ENCODE measurements around the gene SPTAN1.
"Not testable (repeated sequence)": the region's sequence is repeated elsewhere in the genome, so short reads cannot be mapped to it uniquely, and the experiment has no call there.

Gene SPTAN1

DNA sequence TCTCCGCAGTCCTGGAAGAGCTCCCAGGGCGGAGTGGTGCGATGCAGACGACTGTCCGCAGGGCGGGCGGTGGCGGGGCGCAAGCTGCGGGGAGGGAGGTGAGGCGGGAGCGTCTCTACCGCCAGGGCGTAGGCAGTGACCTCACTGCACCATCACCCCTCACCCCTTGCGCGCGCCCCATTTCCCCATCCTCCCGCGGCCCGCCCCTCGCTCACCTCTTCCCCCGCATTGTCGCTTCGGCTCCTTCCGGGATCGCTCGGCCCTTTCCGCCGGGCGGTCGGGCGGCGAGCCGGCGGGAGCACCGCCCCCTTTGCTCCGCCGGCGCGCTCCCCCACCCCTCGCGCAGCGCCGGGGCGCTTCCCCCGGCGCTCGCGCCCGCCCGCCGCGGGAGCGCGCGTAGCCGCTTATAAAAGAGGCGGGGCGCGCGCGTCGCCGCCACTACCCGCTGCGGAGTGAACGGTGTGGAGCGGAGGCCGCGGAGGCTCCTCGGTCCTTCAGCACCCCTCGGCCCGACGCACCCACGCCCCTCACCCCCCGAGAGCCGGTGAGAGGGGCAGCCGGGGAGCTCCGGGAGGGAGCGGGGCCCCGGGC, at the start of gene SPTAN1:
TSS of gene SPTAN1 (plus strand) at position 435 of the 591 bp plus-strand sequence. CDS start 14,154 bp downstream, outside the sequence.
- peak; percentile 93 for DNase-seq

DNA sequence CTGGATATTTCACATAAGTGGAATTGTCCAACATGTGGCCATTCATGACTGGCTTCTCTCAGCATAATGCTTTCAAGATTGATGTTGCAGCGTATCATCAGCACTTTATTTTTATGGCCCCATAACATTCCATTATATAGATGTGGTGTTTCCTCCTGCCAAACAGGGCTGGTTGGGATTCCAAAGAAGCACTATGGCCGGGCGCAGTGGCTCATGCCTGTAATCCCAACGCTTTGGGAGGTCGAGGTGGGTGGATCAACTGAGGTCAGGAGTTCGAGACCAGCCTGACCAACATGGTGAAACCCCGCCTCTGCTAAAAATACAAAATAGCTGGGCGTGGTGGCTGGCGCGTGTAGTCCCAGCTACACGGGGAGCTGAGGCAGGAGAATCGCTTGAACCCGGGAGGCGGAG, 49.0 kb upstream of the SPTAN1 start:
- DNase-seq, result not testable (repeated sequence)

DNA sequence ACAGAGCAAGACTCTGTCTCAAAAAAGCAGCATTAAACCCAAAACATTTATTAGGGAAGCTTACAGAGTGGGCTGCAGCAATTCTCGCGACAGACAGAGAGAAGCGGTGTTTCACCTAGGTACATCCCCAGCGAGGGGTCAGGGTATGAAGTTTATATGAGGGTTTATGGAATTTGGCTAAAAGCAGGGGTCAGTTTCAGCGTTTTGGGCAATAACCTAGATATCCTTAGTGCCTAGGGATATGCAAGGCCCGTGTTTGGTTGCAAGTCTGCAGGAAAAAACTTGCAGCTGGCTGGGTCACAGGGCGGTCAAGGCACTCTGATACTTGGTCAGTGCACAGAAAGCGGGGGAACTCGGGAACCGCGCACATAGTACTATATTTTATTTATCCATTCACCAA, 48.5 kb upstream of the SPTAN1 start:
- peak; percentile 58 for DNase-seq

DNA sequence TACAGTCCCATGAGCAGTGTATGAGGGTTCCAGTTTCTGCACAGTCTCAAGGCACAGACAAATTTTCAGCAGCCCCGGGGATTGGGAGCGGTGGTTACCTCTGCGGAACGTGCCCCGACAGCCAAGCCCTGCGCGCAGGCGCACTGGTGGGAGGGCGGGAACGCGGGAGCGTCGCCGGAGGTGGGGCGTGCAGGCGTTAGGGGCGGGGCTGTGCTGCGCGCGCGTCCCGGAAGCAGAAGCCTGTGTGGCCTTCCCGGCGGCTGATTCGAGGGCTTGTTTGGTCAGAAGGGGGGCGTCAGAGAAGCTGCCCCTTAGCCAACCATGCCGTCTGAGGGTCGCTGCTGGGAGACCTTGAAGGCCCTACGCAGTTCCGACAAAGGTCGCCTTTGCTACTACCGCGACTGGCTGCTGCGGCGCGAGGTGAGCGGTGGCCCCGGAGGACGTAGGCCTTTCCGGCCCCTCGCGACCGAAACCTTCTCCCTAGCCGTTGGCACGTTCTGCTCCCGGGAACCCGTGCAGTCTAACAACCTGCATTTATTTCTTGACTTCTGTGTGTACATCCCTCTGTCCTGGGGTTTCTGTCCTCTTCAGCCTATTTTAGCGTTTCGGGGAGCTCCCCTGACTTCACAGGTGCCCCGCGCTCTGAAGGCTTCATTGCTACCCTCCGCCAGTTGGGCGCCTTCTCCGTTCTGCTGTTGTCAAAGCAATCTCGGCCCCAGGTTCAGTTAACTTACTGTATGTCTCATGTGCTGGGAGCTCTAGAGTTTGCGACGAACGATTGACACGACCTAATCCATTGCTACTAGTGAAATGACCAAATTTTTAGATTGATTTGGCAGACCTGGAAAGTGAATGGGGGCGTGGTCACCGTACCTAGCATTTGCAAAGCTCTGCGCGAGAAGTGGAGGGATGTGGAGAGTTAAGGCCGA, 47.6 kb upstream of the SPTAN1 start, which contains the start of gene GLE1:
TSS of gene GLE1 (plus strand) at position 235 of the 929 bp plus-strand sequence. CDS start at position 322, 87 bp downstream.
- peak; percentile 97 for DNase-seq

DNA sequence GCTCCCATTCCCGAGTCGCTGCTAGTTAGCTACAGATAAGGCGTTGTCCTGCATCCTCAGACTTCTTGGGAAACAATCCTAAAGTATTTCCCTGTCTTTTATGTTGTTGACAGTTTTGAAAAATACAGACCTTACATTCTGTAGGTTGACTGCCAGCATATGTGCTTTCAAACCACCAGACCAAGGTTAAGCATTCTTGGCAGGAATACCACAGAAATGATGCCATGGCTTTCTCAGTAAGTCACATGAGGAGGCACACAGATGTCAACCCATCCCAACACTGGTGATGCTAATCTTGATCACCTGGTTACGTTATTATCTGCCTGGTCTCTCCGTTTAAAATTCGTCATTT, 47.0 kb upstream of the SPTAN1 start:
- no peak for DNase-seq

DNA sequence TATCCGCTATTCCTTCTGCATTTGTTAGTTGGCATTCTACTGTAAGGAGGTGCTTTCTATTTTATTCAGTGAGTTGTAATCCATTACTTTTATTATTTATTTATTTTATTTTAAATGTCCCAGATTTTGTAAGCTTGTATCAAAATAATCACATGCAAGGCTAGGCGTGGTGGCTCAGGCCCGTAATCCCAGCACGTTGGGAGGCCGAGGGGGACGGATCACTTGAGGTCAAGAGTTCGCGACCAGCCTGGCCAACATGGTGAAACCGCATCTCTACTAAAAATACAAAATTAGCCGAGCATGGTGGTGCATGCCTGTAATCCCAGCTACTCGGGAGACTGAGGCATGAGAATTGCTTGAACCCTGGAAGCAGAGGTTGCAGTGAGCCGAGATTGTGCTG, 46.5 kb upstream of the SPTAN1 start:
- not testable (repeated sequence) for DNase-seq

DNA sequence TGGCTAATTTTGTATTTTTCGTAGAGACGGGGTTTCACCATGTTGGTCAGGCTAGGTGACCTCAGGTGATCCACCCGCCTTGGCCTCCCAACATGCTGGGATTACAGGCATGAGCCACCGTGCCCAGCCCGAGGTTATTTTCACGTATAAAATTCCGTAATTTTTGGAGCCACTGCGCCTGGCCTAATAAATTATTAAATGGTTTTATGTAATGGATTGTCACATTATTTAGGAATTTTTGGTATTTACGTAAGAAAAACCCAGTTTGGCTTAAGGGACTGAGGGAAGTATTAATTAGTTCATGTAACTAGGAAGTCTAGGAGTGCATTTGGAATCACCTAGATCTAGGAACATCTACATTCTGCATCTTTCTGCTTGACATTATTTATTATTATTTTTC, 39.6 kb upstream of the SPTAN1 start:
- no peak for DNase-seq

DNA sequence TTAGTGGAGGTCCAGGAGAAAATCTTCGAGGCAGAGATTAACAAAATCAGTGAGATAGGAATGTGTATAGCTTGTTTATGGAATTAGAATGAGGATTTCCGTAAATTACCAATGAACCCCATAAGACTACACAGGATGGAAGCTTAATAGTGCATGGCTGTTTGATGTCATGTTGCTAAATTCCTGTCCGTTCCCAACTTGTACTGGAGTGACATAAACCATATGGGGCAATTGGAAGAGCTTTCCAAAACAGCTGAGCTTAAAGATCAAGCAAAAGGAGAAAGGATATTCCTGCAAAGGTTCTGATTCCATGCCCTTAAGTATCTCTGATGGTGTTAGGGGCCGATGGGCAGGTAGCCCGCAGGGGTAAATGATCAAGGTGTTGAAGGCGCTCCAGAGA, 30.4 kb upstream of the SPTAN1 start:
- no peak for DNase-seq

DNA sequence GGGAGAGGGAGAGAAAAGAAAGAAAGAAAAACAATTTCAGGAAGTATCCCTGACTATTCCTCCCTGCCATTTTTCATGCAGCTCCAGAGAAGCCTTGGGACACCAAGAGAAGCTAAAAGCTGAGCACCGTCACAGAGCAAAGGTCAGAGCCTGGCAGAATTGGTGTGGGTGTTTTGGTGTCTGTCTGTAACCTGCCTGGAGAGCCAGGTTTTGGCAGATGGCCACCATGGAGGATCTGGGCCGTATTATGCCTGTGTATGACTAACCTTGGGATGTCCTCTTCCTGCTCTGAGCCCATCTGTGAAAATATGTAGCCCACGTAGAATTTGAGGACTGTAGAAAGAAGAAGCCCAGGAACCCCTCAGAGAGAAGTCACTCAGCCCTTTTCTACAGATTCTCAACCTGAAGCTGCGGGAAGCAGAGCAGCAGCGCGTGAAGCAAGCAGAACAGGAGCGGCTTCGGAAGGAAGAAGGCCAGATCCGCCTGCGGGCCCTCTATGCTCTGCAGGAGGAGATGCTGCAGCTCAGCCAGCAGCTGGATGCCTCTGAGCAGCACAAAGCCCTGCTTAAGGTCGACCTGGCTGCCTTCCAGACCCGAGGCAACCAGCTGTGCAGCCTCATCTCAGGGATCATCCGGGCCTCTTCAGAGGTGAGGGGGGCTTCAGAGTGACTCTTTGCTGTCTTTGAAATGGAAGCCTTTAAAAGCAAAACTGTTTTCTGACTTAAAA, 29.0 kb upstream of the SPTAN1 start:
- peak; percentile 68 for DNase-seq

DNA sequence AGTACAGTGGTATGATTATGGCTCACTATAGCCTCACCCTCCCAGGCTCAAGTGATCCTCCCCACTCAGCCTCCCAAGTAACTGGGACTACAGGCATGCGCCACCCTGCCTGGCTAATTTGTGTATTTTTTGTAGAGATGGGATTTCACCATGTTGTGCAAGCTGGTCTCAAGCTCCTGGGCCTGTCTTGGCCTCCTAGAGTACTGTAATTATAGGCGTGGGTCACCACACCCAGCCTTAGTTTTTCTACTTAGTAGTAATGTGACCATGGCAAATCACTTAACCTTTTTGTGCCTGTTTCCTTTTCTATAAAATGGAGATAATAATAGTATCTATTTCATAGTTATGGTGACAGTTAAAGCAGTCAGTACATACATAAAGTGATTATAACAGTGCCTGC, 25.7 kb upstream of the SPTAN1 start:
- DNase-seq, result no peak

DNA sequence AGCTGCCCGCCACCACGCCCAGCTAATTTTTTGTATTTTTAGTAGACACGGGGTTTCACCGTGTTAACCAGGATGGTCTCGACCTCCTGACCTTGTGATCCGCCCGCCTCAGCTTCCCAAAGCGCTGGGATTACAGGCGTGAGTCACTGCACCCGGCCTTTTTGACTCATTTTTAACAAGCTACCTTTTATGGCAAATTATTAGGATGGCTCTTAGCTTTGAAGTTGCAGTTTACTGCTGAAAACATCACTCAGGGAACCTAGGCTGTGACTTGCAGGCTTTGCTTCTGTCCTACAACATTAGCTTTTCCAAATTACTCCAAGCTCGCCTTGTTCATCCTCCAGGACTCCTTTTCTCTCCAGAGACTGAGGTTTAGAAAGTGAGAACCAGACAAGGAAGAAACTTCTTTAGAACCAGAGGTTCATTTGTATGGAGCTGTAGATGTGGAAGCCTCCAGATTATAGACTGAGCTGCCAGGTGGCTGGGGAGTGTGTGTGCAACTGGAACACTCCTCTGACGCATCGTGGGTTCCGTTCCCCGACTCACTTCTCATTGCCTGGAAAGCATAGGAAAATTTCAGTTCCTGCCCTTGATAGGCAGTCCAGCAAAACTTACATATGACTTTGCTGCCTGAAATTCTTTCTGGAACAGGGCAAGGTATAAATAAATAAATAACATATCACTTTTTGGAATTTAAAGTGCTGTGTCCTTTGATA, 23.8 kb upstream of the SPTAN1 start:
- no peak for DNase-seq

DNA sequence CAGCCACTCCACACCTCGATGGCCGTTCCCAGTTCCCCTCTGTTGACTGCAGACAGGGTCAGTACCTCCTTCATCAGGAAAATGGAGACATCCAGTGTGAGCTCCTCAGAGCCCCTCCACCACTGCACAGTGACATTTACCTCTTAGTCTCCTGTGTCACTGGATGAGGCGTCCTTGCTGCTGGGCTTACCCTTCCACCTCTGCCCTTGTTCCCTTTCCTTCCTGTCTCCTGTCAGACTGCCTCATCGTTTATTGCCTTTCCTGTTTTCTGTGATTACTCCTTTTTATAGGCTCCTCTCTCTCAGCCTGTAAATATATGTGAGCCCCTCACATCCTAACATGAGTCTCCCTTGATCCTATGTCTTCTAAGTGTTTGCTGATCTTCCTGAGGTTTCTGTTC, 23.2 kb upstream of the SPTAN1 start:
- DNase-seq, result no peak

DNA sequence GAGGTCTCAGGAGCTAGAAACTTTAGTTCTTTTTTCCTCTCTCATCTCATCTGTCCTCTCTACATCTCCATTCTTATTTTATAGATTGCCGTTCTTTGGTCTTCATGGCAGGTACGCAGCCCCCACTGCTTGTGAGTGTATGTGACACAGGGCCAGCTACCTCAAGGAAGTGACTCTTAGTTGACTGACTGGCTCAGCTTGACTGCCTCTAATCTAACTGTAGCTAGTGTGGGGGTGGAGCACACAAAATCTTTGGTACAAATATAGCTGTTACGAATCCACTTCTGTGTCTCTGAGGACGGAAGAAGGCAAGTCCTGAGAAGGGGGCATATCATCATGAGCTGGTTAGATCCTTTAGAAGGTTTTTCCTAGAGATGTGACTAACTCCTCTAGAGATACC, 19.8 kb upstream of the SPTAN1 start:
- DNase-seq, result no peak

DNA sequence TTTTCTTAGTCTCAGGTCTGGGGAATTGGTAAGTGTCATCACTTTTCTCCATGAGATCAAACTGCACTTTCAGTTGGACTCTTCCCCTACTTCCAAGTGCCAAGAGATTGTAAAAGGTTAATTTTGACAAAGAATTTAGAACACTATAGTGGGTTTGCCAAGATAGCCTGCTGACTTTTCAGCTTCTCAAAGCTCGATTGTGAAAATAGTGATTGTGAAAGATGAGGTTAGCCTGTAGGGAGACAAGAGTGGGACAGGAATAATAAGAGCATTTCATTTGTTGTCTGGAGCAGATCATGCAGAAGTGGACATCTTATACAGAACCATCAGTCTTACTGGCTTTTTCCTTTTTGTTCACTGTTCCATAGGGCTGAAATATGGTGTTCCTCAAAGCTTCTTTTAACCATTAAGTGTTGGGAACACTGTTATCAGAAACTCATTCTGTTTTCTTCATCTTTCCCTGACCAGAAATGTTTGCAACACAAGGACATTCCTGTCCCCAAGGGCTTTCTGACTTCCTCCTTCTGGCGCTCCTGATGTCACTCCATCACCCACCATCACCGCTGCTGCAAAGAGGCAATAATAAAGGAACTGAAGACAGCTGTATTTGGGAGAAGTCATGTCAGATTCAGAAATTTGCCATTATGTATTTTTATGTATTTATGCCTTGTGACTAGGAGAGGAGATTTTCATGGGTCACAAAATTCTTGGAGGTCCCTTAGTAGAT, 11.6 kb upstream of the SPTAN1 start:
- no peak for DNase-seq

DNA sequence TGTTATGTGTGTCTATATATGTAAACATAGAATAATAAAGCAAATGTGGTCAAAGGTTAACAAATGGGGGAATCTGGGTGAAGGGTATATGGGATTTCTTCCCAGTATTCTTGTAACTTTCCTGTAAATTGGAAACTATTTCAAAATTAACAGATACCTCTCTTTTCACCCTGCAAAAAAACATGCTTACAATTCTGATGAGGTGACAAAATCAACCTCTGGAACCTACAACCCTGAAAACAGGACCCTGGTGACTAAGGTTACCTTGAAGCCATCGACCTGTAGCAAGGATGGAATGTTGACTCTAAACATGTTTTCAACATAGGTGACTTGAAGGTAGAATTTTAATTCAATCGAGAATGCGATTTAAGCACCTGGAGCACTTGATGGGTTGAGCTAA, 5.9 kb upstream of the SPTAN1 start:
- DNase-seq, result no peak

DNA sequence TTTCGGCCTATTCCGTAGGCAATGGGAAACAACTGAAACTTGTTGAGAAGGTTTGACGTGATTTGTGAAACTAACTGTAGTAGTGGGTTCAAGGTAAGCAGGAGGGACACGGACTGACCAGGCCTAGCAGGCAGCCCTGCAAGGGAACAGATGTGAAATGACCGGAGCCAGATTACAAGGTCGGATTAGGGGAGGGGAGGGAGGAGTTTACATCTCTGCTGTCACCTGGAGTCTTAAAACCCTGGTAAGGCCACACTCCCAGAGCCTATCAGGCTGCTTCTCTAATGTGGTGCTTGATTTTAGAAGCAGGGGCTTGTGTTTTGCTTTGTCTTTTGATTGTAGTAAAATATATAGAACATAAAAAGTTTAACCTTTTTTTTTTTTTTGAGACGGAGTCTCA, 3.5 kb upstream of the SPTAN1 start:
- DNase-seq, result no peak

DNA sequence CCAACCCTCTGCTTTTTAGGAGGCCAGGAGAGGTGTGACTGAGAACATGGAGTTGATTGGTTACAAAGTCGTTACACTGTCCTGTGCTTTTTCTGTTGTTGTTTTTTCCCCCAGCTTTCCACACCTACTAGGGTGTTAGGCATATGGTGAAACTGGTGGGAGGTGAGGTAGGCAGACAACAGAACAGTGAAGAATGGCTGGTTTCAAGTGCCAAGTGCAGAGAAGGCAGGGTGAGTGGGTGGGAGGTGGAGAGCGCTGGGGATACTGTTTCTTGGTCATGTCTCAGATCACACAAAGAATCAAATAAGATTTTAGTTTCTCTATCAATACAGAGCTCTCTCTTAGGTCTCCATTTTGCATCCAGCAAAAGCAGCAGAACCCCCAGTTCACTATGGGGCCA, 2.2 kb upstream of the SPTAN1 start:
- no peak for DNase-seq

DNA sequence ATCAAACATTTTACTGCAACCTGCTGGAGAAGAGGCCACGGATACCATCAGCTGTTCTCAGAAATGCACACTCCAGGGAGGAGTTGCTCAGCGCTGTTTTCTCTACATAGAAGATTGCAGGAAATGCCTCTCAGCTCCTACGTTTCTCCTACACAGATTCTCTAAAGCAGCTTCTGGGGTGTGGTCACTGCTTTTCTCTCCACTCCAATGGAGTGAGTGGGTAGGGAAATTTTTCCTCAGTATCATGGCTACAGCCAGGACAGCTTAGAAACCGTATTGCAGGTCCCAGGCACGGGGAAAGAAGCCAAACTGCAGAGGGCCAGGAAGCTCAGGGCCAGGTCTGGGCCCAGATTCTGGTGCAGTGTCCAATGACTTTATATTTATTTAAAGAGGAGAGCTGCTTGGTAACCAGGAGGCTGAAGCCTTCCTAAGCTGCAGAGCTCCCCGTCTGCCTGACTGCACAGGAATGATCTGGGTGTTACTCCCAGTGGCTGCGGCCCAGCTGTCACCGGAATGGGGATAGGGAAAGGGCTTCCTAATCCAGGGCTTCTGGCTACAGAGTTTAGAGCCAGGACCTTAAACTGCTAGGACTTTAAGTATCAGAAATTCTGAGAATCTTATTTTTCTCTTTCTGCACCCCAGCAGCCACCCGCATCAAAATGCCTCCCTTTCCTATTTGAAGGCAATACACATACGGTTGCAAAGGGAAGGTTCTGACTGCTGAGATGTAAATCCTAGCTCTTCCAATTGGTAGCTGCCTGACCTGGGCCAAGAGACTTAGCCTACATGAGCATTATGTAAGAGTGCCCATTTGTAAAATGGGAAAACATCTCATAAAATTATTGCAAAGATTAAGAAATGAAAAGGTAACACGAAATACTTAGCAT, 1.4 kb upstream of the SPTAN1 start:
- DNase-seq, result peak; percentile 82

DNA sequence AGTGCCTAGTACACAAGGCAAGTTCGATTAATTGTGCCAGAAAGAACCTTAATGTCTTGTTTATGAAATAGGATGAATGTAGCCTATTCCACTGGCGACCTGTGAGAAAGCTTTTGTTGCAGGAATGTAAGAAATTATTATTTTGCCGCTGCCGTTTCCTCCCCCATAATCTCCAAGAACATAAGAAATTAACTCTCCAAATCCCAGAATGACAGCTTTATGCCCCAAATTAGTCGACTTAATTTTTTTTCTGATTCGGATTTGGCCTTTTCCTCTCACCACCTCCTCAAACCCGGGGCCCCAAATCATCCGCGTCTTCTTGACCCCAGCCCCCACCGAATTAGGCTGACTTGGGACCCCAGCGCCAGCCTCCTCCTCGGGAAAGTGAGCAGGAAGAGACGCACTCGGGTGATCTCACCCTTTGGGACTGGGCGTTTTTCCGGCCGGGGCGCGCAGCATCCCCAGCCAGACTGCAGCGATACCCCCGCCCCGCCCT, 682 bp upstream of the SPTAN1 start:
- no peak for DNase-seq

DNA sequence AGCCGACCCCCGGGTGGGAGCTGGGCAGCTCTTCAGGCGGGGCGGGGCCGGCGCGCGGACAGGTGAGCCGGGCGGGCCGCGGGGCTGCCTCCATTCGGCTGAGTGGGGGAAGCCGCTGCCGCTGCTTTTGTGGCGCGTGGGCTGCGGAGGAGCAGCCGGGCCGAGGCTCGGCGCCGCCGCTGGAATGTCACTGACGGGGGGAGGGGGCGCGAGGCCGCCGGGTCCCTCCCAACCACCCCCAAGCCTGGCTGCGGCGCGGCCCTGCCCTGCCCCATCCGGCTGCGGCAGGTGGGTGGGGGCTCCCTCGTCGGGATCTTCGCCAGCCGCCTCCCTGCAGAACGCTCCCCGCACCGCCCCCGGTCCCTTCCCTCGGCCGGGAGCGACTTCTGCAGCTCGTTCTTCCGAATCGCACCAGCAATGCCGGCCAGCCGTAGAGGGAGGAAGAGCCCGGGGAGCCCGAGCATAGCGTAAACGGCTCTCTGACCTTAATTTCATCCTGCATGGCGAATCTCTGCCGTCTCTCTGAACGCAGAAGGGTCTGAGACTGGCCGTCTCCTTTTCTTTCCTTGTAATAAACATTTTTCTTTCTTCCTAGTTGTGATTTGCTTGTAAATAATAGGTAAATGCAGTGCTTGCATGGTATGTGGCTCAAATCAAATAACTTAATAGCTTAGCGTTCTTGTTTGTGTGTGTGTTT, 505 bp downstream of the SPTAN1 start:
- DNase-seq, result peak; percentile 73
